NOMO-1 (cell line): ENCODE measurements around the gene SUCLG2.

Experiments
- DNase-seq, 2 experiments: peaks; one replicate each; lab custom pipeline; 2025; ENCODE audit not compliant: unreplicated experiment in 2 of 2; lab: John Stamatoyannopoulos, UW

Gene SUCLG2

GRCh38 chr3:67654099-67654843 lies at the start of gene SUCLG2:
Gene SUCLG2 (minus strand): TSS chr3:67654612. CDS start chr3:67654586, 26 bp downstream.
- peak; percentile 75 to 85 for DNase-seq

- DNase-seq = no peak
These were observed 46.2 kb upstream of the SUCLG2 start for GRCh38 chr3:67700596-67700995.

- no peak for DNase-seq
These were observed 45.5 kb upstream of the SUCLG2 start for GRCh38 chr3:67699882-67700281.

- no peak for DNase-seq
These were observed 38.2 kb upstream of the SUCLG2 start for GRCh38 chr3:67692621-67693020.

GRCh38 chr3:67691926-67692325 lies 37.5 kb upstream of the SUCLG2 start:
- no peak for DNase-seq

GRCh38 chr3:67691207-67691606 lies 36.8 kb upstream of the SUCLG2 start:
- DNase-seq = no peak

GRCh38 chr3:67689806-67690205 lies 35.4 kb upstream of the SUCLG2 start:
- no peak for DNase-seq

- DNase-seq = no peak
These were observed 33.8 kb upstream of the SUCLG2 start for GRCh38 chr3:67688231-67688630.

- no peak for DNase-seq
These were observed 31.7 kb upstream of the SUCLG2 start for GRCh38 chr3:67686069-67686468.

GRCh38 chr3:67685499-67685898 lies 31.1 kb upstream of the SUCLG2 start:
- peak in 1 of 2 experiments; percentile 58 for DNase-seq

GRCh38 chr3:67684211-67684610 lies 29.8 kb upstream of the SUCLG2 start:
- no peak for DNase-seq

GRCh38 chr3:67683522-67683921 lies 29.1 kb upstream of the SUCLG2 start:
- DNase-seq = no peak

GRCh38 chr3:67678665-67679064 lies 24.3 kb upstream of the SUCLG2 start:
- no peak for DNase-seq

GRCh38 chr3:67674055-67674454 lies 19.6 kb upstream of the SUCLG2 start:
- DNase-seq = no peak

- DNase-seq = no peak
These were observed 8.3 kb upstream of the SUCLG2 start for GRCh38 chr3:67662733-67663132.

GRCh38 chr3:67661089-67661488 lies 6.7 kb upstream of the SUCLG2 start:
- DNase-seq = no peak

GRCh38 chr3:67657192-67657591 lies 2.8 kb upstream of the SUCLG2 start:
- peak in 1 of 2 experiments; percentile 32 for DNase-seq

- DNase-seq = no peak
These were observed 2.2 kb upstream of the SUCLG2 start for GRCh38 chr3:67656614-67657013.

GRCh38 chr3:67655364-67656121 lies 1.1 kb upstream of the SUCLG2 start:
- no peak for DNase-seq

GRCh38 chr3:67654844-67655177 lies 399 bp upstream of the SUCLG2 start:
- no peak for DNase-seq

GRCh38 chr3:67653425-67654098 lies 850 bp downstream of the SUCLG2 start:
- peak in 1 of 2 experiments; percentile 44 for DNase-seq

- DNase-seq = no peak
These were observed 4.3 kb downstream of the SUCLG2 start for GRCh38 chr3:67650084-67650483.
